Measurements from ENCODE around the gene ITM2C.

- no peak for TF ChIP-seq BRCA1 (IDR thresholded peaks at IDR 0.05; ENCODE audit: low read depth, low read length)
- TF ChIP-seq USF2 (IDR thresholded peaks at IDR 0.05; ENCODE audit: low read length) = no peak
- no peak for TF ChIP-seq CTCF (IDR thresholded peaks at IDR 0.05; ENCODE audit: control extremely low read depth in 1 of 3, insufficient read depth in 1 of 3, low read depth in 1 of 3, low read length in 3 of 3)
- no peak for TF ChIP-seq NANOG (IDR thresholded peaks at IDR 0.05; ENCODE audit: insufficient read depth, low read depth, low read length, poor library complexity, severe bottlenecking)
- no peak for TF ChIP-seq EP300 (IDR thresholded peaks at IDR 0.05; ENCODE audit: borderline replicate concordance in 1 of 2, low read depth in 2 of 2, low read length in 2 of 2)
- no peak for TF ChIP-seq EZH2 (IDR thresholded peaks at IDR 0.05; ENCODE audit: low read depth, low read length, severe bottlenecking)
- no peak for TF ChIP-seq POLR2AphosphoS5 (IDR thresholded peaks at IDR 0.05; ENCODE audit: low read depth, low read length)
- no peak for TF ChIP-seq RAD21 (IDR thresholded peaks at IDR 0.05 in 1 of 2, conservative IDR thresholded peaks at IDR 0.05 in 1 of 2; ENCODE audit: low read depth in 2 of 2, low read length in 2 of 2)
- no peak for TF ChIP-seq CBX8 (IDR thresholded peaks at IDR 0.05; ENCODE audit: borderline replicate concordance, low read depth, low read length)
- no peak for TF ChIP-seq CEBPB (IDR thresholded peaks at IDR 0.05; ENCODE audit: low read depth, low read length)
- no peak for TF ChIP-seq SIN3A (conservative IDR thresholded peaks at IDR 0.05 in 1 of 2, IDR thresholded peaks at IDR 0.05 in 1 of 2; ENCODE audit: low read depth in 1 of 2, low read length in 2 of 2)
- no peak for TF ChIP-seq POLR2A (IDR thresholded peaks at IDR 0.05; ENCODE audit: control extremely low read depth in 1 of 2, low read depth in 2 of 2, low read length in 2 of 2)
- TF ChIP-seq ZNF274 (IDR thresholded peaks at IDR 0.05; ENCODE audit: borderline replicate concordance, extremely low read depth, low read length) = no peak
- no peak for TF ChIP-seq SP1 (IDR thresholded peaks at IDR 0.05; ENCODE audit: low read depth, low read length)
Measured at GRCh38 chr2:230898016-230898712, 33.4 kb downstream of the ITM2C start.
